ENCODE measurements around the gene PRDM15. TPM values are rescaled to one million over a fixed set of nuclear protein-coding genes. Genes with fewer than 3 reads are reported as not detected.

Gene PRDM15
- total and polyA plus RNA-seq, 7 donors, result 1.2 to 6.9 (median 4.6) TPM

DNA sequence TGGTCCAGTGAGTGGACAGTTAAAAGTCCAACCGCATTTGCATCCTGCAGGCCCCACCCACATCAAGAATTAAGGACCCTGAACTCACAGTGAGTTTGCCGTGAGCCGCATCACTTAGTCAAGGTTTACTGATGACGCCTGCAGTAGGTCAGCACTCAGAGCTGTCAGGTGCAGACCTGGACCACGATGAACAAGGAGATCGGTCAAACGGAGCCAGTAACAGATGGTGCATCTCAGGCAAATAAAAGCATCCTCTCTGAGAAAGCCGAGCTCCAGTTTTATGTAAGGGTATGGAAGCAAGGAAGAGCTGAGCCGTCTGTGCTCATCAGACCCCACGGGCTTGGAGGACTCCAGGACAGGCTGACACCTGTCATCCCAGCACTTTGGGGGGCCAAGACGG lies 4.5 kb downstream of the PRDM15 start:
- H3K4me1 ChIP-seq, result peaks cover 0 to 33% (median 24%) of the 10 kb centered on the region in 4 donors
- no peaks in the 10 kb centered on the region for H3K27me3 ChIP-seq
- DNase-seq, result no peak
- H3K9me3 ChIP-seq, result no peaks in the 10 kb centered on the region
- intact Hi-C loops (cut with DNase I), result loop anchor here (5.0 to 10.0 kb wide), 4 partner anchors 53 to 350 kb away; no protein-coding TSS in a partner anchor
- no peak overlapping the region for H3K4me3 ChIP-seq
- H3K27ac ChIP-seq, result no peak overlapping the region
- no peaks in the 10 kb centered on the region for H3K36me3 ChIP-seq
- 84 to 88% methylated on average over 11 of the region's 11 CpGs for WGBS, 2 donors
- TF ChIP-seq POLR2A (IDR thresholded peaks at IDR 0.05), result no peak
- no peak for TF ChIP-seq POLR2AphosphoS5 (IDR thresholded peaks at IDR 0.05)
- TF ChIP-seq, protein P1, sequence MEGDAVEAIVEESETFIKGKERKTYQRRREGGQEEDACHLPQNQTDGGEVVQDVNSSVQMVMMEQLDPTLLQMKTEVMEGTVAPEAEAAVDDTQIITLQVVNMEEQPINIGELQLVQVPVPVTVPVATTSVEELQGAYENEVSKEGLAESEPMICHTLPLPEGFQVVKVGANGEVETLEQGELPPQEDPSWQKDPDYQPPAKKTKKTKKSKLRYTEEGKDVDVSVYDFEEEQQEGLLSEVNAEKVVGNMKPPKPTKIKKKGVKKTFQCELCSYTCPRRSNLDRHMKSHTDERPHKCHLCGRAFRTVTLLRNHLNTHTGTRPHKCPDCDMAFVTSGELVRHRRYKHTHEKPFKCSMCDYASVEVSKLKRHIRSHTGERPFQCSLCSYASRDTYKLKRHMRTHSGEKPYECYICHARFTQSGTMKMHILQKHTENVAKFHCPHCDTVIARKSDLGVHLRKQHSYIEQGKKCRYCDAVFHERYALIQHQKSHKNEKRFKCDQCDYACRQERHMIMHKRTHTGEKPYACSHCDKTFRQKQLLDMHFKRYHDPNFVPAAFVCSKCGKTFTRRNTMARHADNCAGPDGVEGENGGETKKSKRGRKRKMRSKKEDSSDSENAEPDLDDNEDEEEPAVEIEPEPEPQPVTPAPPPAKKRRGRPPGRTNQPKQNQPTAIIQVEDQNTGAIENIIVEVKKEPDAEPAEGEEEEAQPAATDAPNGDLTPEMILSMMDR (IDR thresholded peaks at IDR 0.05), result no peak
- no peak for TF ChIP-seq EP300 (IDR thresholded peaks at IDR 0.05)

DNA sequence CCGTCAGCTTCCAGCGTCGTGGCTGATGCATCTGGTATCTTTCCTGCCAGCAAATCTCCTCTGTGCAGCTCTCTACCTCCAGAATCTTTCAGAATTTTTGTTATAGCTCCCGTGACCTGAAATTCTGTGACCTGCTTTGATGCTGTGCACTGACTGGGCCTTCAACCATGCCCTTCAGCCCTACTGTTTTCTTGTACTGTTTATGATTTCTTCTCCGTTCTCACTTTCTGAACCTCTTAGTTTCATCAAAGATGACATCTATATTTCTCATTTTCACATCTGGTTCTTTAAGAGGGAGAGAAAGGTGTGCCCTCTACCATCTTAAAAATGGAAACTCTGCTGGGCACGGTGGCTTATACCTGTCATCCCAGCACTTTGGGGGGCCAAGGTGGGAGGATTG lies 5.7 kb downstream of the PRDM15 start:
- TF ChIP-seq POLR2AphosphoS5 (IDR thresholded peaks at IDR 0.05) (no peak), EP300 (IDR thresholded peaks at IDR 0.05) (no peak), POLR2A (IDR thresholded peaks at IDR 0.05) (no peak)
- TF ChIP-seq, protein P1 (IDR thresholded peaks at IDR 0.05), result no peak
- Histone ChIP-seq H3K4me1 (peaks cover 0 to 32% (median 23%) of the 10 kb centered on the region in 4 donors), H3K27me3 (no peaks in the 10 kb centered on the region), H3K9me3 (no peaks in the 10 kb centered on the region), H3K27ac (no peak overlapping the region), H3K36me3 (no peaks in the 10 kb centered on the region), H3K4me3 (no peak overlapping the region)
- intact Hi-C loops (cut with DNase I), result loop anchor here (10.0 kb wide), 1 partner anchor 351 kb away; no protein-coding TSS in a partner anchor
- WGBS, 2 donors, result 90 to 94% methylated on average over 6 of the region's 6 CpGs
- DNase-seq, result no peak

- WGBS, 2 donors, result 90 to 91% methylated on average over 13 of the region's 13 CpGs
- Histone ChIP-seq H3K27ac (no peak overlapping the region), H3K36me3 (no peaks in the 10 kb centered on the region), H3K27me3 (no peaks in the 10 kb centered on the region), H3K4me3 (no peak overlapping the region), H3K9me3 (no peaks in the 10 kb centered on the region), H3K4me1 (peaks cover 0 to 28% (median 19%) of the 10 kb centered on the region in 4 donors)
- no peak for DNase-seq
- intact Hi-C loops (cut with DNase I), result loop anchor here (10.0 kb wide), 1 partner anchor 352 kb away; no protein-coding TSS in a partner anchor
- TF ChIP-seq POLR2AphosphoS5 (IDR thresholded peaks at IDR 0.05) (no peak), EP300 (IDR thresholded peaks at IDR 0.05) (no peak), POLR2A (IDR thresholded peaks at IDR 0.05) (no peak)
- TF ChIP-seq, protein P1 (IDR thresholded peaks at IDR 0.05), result no peak
Observed at GRCh38 chr21:41873005-41873404, 6.1 kb downstream of the PRDM15 start.

DNA sequence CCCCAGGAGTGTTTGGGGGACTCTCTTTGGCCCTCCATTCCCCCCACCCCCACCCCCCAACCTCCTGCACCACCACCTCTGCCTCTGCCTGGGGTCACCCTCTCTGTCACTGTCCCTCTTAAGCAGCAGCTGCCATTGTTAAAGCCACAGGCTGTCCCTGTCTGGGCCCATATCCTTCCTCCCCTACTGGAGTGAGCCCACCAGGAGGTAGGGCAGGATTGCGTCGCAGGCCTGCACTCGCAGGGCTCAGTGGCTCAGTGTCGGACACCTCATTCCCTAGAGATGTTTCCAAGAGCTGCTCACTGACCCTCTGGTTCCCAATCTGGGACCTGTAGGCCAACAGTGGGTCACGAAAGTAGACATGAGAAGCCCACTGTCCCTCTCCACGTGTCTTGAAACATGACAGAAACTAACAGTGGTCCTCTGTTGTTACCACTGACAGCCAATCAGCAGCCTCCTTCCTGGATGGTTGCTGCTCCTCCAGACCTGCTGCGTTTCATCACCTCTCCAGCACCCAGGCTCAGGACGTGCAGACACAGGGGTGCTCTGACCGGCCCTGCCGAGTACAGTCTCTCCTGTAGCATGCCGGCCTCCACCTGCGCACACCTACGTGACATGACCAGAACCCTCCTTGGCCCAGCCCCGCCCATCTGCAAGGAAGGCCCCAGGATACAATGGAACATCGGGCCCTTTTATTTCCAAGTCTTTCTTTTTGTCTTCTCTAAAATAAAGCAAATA lies 7.7 kb downstream of the PRDM15 start:
- WGBS, 2 donors, result 91 to 95% methylated on average over 15 of the region's 15 CpGs
- intact Hi-C loops (cut with DNase I), result loop anchor here (10.0 kb wide), 1 partner anchor 353 kb away; no protein-coding TSS in a partner anchor

GRCh38 chr21:41869771-41870170 lies 9.4 kb downstream of the PRDM15 start:
- Histone ChIP-seq H3K27ac (no peak overlapping the region), H3K9me3 (no peaks in the 10 kb centered on the region), H3K4me1 (peaks cover 0 to 18% (median 8%) of the 10 kb centered on the region in 4 donors), H3K36me3 (no peaks in the 10 kb centered on the region), H3K27me3 (no peaks in the 10 kb centered on the region), H3K4me3 (no peak overlapping the region)
- TF ChIP-seq, protein P1 (IDR thresholded peaks at IDR 0.05), result no peak
- intact Hi-C loops (cut with DNase I), result loop anchor here (10.0 kb wide), 1 partner anchor 355 kb away; no protein-coding TSS in a partner anchor
- WGBS, 2 donors, result 89 to 93% methylated on average over 9 of the region's 9 CpGs
- DNase-seq, result no peak

More for the DNA sequence above, 7.7 kb downstream of the PRDM15 start:
- TF ChIP-seq POLR2A (IDR thresholded peaks at IDR 0.05), result no peak
- TF ChIP-seq POLR2AphosphoS5 (IDR thresholded peaks at IDR 0.05), result no peak
- H3K9me3 ChIP-seq, result no peaks in the 10 kb centered on the region
- H3K27ac ChIP-seq, result peak overlapping the region in 2 of 4 donors; percentile 33 to 44
- no peaks in the 10 kb centered on the region for H3K27me3 ChIP-seq
- H3K4me3 ChIP-seq, result no peak overlapping the region
- no peaks in the 10 kb centered on the region for H3K36me3 ChIP-seq
- DNase-seq, result no peak
- peaks cover 0 to 18% (median 9%) of the 10 kb centered on the region in 4 donors for H3K4me1 ChIP-seq
